HG02763 (cell line): ENCODE measurements around the gene TRIM45.

ENCODE experiments used
- ATAC-seq: cut with Tn5 transposase; IDR thresholded peaks from one replicate; pipeline ENCODE4 v1.9.1; 2021; ENCODE audit warnings: mild to moderate bottlenecking, moderate library complexity; ENCODE audit not compliant: unreplicated experiment

Gene TRIM45

DNA sequence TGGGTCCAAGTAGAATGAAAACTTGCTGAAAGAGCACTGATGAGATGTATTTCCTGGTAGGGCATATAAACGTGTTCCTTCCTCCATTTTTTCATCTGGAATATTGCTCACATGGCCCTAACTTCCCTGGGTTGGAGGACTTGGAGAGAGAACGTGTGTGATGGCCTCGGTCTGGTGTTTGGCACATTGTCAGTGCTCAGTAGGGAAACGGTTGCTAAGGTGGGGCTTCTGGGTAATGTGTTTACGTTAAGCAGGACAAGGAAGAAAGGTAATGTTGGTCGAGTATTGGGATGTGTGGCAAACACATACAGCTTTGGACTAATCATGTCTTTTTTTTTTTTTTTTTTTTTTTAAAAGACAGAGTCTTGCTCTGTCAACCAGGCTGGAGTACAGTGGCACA is 55.2 kb downstream of the TRIM45 start:
- ATAC-seq = no peak

DNA sequence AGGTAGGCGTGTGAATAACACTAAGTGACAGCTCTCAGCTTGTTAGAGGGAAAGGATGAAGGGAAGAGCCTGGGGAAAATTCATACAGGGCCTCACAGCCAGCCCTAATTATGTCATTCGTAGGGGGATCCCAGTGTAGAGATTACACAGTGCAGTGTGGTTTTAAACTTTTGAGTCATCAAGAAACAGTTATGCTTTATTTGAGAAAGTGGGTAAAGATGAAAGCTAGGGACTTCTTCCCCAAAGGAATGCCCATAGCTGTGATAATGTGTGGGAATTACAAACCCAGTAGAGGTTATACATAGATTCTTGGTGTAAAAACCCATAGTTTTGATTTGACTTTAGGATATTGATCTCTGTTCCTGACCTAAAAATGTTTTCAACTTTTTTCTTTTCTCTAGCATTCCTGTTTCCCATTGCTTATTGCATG is 59.5 kb downstream of the TRIM45 start:
- no peak for ATAC-seq
